HCT116 (cell line): ENCODE data around the gene RNF34. TPM values are rescaled to one million over a fixed set of nuclear protein-coding genes. Genes with fewer than 3 reads are reported as not detected.
A peak's percentile ranks its signal among the peaks of the same experiment; 100 is the strongest.
"Not testable (repeated sequence)": the region's sequence is repeated elsewhere in the genome, so short reads cannot be mapped to it uniquely, and the experiment has no call there.

Source experiments
- ATAC-seq: fragments of 200-7000 bp; cut with Tn5 transposase; 2 replicates; pipeline ENCODE4 v1.9.1; 2020; ENCODE audit warnings: mild to moderate bottlenecking, moderate library complexity
- BruUV-seq: library from RNA; stranded (reverse); fragments of 400-500 nt; replicated peaks from 2 replicates; lab custom pipeline; 2021; lab: Mats Ljungman, UMichigan
- CTCF ChIA-PET: fragments of 300-600 bp; sonication (Branson Sonifier 250); formaldehyde crosslinking; loops from one replicate; lab custom pipeline; 2021; ENCODE audit warnings: antibody characterized with exemption; lab: Charles Lee
- POLR2A ChIA-PET: fragments of 300-600, 350-600 bp; sonication (Branson Sonifier 250); formaldehyde crosslinking; loops from one replicate; lab custom pipeline; 2021; ENCODE audit warnings: antibody characterized with exemption; lab: Charles Lee
- RAD21 ChIA-PET, 2 experiments: fragments of 300-600 bp; sonication (Branson Sonifier 250); formaldehyde crosslinking; loops; one replicate each; lab custom pipeline; 2023; ENCODE audit warnings: low total read pairs in 2 of 2; ENCODE audit not compliant: uncharacterized antibody in 2 of 2, unreplicated experiment in 2 of 2, low non-redundant PET in 1 of 2; lab: Charles Lee
- DNase-seq: peaks from one replicate; pipeline ENCODE4 v3.0.0-alpha.2; 2010; ENCODE audit warnings: low read depth, low spot score
- H2AFZ ChIP-seq: fragments of 200-600 bp; shearing (Covaris generic), sonication (generic); 2 replicates; pipeline ENCODE4 v1.6.1; 2017; ENCODE audit warnings: low read depth, mixed run types, mixed read lengths, antibody characterized with exemption, low read length; ENCODE audit not compliant: poor library complexity, severe bottlenecking
- H3K27ac ChIP-seq: 2 replicates; pipeline ENCODE4 v1.5.1; 2012; ENCODE audit warnings: low read depth, low read length
- H3K27me3 ChIP-seq: fragments of 200-600 bp; sonication (generic); 2 replicates; pipeline ENCODE4 v1.6.1; 2016; ENCODE audit warnings: mixed run types, low read length, mixed read lengths; ENCODE audit not compliant: insufficient read depth
- H3K36me3 ChIP-seq, 2 experiments: fragments of 200-500 bp in 1 of 2; fragments of 200-600 bp in 1 of 2; sonication (Bioruptor generic) in 1 of 2; sonication (generic) in 1 of 2; 2 replicates each; pipeline versions ENCODE4 v1.5.1 to v1.6.1; 2014 to 2016; ENCODE audit warnings: low read length in 2 of 2, inconsistent platforms in 1 of 2, mixed read lengths in 1 of 2, mixed run types in 1 of 2; ENCODE audit not compliant: insufficient read depth in 2 of 2, control insufficient read depth in 1 of 2
- H3K4me1 ChIP-seq, 2 experiments: fragments of 200-600 bp in 1 of 2; sonication (generic) in 1 of 2; 2 replicates each; pipeline versions ENCODE4 v1.5.1 to v1.6.1; 2012 to 2017; ENCODE audit warnings: low read length in 2 of 2, inconsistent platforms in 1 of 2, mild to moderate bottlenecking in 1 of 2, mixed read lengths in 1 of 2, mixed run types in 1 of 2, moderate library complexity in 1 of 2; ENCODE audit not compliant: insufficient read depth in 2 of 2, control insufficient read depth in 1 of 2
- H3K4me2 ChIP-seq: fragments of 200-600 bp; sonication (generic); 2 replicates; pipeline ENCODE4 v1.6.1; 2017; ENCODE audit warnings: mixed run types, low read length, mixed read lengths
- H3K4me3 ChIP-seq, 2 experiments: fragments of 200-600 bp in 1 of 2; sonication (generic) in 1 of 2; replicated peaks in 1 of 2; 2 replicates each; pipeline ENCODE4 v1.5.1; 2011 to 2016; ENCODE audit warnings: low read length in 2 of 2, control low read depth in 1 of 2, low read depth in 1 of 2, mild to moderate bottlenecking in 1 of 2, mixed read lengths in 1 of 2, mixed run types in 1 of 2
- H3K79me2 ChIP-seq: fragments of 200-600 bp; sonication (generic); 2 replicates; pipeline ENCODE4 v1.6.1; 2017; ENCODE audit warnings: mild to moderate bottlenecking, mixed run types, low read length, moderate library complexity, mixed read lengths; ENCODE audit not compliant: insufficient read depth
- H3K9ac ChIP-seq: fragments of 200-600 bp; sonication (generic); 2 replicates; pipeline ENCODE4 v1.6.1; 2016; ENCODE audit warnings: low read length, mixed read lengths
- H3K9me2 ChIP-seq: fragments of 200-600 bp; sonication (generic), shearing (Covaris generic); 2 replicates; pipeline ENCODE4 v1.6.1; 2017; ENCODE audit warnings: mixed run types, mild to moderate bottlenecking, moderate library complexity; ENCODE audit not compliant: insufficient read depth
- H3K9me3 ChIP-seq, 2 experiments: fragments of 200-500 bp in 1 of 2; fragments of 200-600 bp in 1 of 2; sonication (Bioruptor generic) in 1 of 2; sonication (generic) in 1 of 2; 2 replicates each; pipeline ENCODE4 v1.6.1; 2014 to 2017; ENCODE audit warnings: low read length in 2 of 2, mixed read lengths in 2 of 2, inconsistent platforms in 1 of 2, low read depth in 1 of 2, mild to moderate bottlenecking in 1 of 2, mixed run types in 1 of 2, moderate library complexity in 1 of 2; ENCODE audit not compliant: control insufficient read depth in 1 of 2, insufficient read depth in 1 of 2
- H4K20me1 ChIP-seq: fragments of 200-600 bp; sonication (generic), shearing (Covaris generic); 2 replicates; pipeline ENCODE4 v1.6.1; 2017; ENCODE audit warnings: mixed run types, mild to moderate bottlenecking, moderate library complexity; ENCODE audit not compliant: insufficient read depth
- CEBPB ChIP-seq: IDR thresholded peaks from 2 replicates; pipeline ENCODE4 v1.6.1; 2012; ENCODE audit warnings: low read depth
- FOSL1 ChIP-seq: IDR thresholded peaks from 2 replicates; pipeline ENCODE4 v1.6.1; 2012; ENCODE audit warnings: low read depth
- JUND ChIP-seq: IDR thresholded peaks from 2 replicates; pipeline ENCODE4 v1.6.1; 2012
- RAD21 ChIP-seq: IDR thresholded peaks from 2 replicates; pipeline ENCODE4 v1.6.1; 2012; ENCODE audit warnings: low read depth, mild to moderate bottlenecking
- SRF ChIP-seq: IDR thresholded peaks from 2 replicates; pipeline ENCODE4 v1.6.1; 2012; ENCODE audit warnings: low read depth
- YY1 ChIP-seq: IDR thresholded peaks from 2 replicates; pipeline ENCODE4 v1.6.1; 2011; ENCODE audit warnings: low read length, low read depth, moderate library complexity, mild to moderate bottlenecking; ENCODE audit not compliant: insufficient replicate concordance; ENCODE audit errors: extremely low read depth
- intact Hi-C: fragments of 100-400 bp; cut with micrococcal nuclease; formaldehyde crosslinking; loops from 2 replicates; pipeline ENCODE4 v1.10.0; 2022
- total RNA-seq: library from RNA; stranded (reverse); gene quantifications from one replicate; pipeline ENCODE4 v1.2.1, GENCODE V29; 2021; ENCODE audit not compliant: unreplicated experiment
- TF ChIP-seq, protein P1 (sequence below), 3 experiments: fragments of 200-600 bp in 1 of 3; sonication (generic) in 1 of 3; IDR thresholded peaks in 2 of 3; conservative IDR thresholded peaks in 1 of 3; 2 replicates each; pipeline ENCODE4 v1.5.1; 2012 to 2017; ENCODE audit warnings: low read depth in 2 of 3, low read length in 2 of 3, antibody characterized with exemption in 1 of 3, borderline replicate concordance in 1 of 3, control low read depth in 1 of 3, mild to moderate bottlenecking in 1 of 3, mixed read lengths in 1 of 3, mixed run types in 1 of 3, moderate library complexity in 1 of 3; ENCODE audit not compliant: insufficient read depth in 1 of 3
- TF ChIP-seq, protein P2 (sequence below): IDR thresholded peaks from 2 replicates; pipeline ENCODE4 v1.6.1; 2012; ENCODE audit warnings: low read depth
- TF ChIP-seq, protein P3 (sequence below): IDR thresholded peaks from 2 replicates; pipeline ENCODE4 v1.6.1; 2011; ENCODE audit warnings: mild to moderate bottlenecking, low read length, moderate library complexity; ENCODE audit not compliant: insufficient replicate concordance; ENCODE audit errors: extremely low read depth

Gene RNF34
- total RNA-seq, 1 experiment from 2014 or later, result 47.8 TPM

DNA sequence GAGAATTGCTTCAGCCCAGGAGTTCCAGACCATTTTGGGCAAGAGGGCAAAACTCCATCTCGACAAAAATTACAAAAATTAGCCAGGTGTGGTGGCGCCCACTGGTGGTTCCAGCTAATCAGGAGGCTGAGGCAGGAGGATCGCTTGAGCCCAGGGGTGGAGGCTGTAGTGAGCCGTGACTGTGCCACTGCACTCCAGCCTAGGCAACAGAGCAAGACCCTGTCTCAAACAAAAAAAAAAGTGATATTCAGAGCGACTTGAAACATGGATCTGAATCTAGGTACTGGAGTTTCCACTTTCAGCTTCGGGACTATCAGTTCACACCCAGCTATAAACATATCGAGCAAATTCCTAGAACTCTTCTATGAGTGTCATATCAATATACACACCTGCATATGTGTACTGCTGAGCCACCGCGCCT is 16.3 kb upstream of the RNF34 start:
- Histone ChIP-seq H3K4me1 (peaks cover 0 to 5% of the 10 kb centered on the region in 2 experiments; a peak in 1 of 4 replicates), H4K20me1 (no peaks in the 10 kb centered on the region), H3K9ac (no peak overlapping the region), H2AFZ (no peak overlapping the region), H3K27ac (no peak overlapping the region), H3K79me2 (no peaks in the 10 kb centered on the region), H3K9me2 (no peaks in the 10 kb centered on the region), H3K36me3 (no peaks in the 10 kb centered on the region), H3K4me3 (no peak overlapping the region), H3K4me2 (no peak overlapping the region), H3K9me3 (no peaks in the 10 kb centered on the region), H3K27me3 (no peaks in the 10 kb centered on the region)
- ChIA-PET CTCF (interaction anchor here (0.7 kb wide), 1 partner anchor 49 kb away, joined by 3 read pairs; no protein-coding TSS in a partner anchor), RAD21 (no interaction called here), POLR2A (interaction anchor here (1.3 kb wide), 1 partner anchor 17 kb away, joined by 3 read pairs; the partner anchor contains the start of gene RNF34)
- intact Hi-C loops, result no loop called here
- no peak for DNase-seq
- TF ChIP-seq, protein P1, sequence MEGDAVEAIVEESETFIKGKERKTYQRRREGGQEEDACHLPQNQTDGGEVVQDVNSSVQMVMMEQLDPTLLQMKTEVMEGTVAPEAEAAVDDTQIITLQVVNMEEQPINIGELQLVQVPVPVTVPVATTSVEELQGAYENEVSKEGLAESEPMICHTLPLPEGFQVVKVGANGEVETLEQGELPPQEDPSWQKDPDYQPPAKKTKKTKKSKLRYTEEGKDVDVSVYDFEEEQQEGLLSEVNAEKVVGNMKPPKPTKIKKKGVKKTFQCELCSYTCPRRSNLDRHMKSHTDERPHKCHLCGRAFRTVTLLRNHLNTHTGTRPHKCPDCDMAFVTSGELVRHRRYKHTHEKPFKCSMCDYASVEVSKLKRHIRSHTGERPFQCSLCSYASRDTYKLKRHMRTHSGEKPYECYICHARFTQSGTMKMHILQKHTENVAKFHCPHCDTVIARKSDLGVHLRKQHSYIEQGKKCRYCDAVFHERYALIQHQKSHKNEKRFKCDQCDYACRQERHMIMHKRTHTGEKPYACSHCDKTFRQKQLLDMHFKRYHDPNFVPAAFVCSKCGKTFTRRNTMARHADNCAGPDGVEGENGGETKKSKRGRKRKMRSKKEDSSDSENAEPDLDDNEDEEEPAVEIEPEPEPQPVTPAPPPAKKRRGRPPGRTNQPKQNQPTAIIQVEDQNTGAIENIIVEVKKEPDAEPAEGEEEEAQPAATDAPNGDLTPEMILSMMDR (IDR thresholded peaks at IDR 0.05 in 2 of 3, conservative IDR thresholded peaks at IDR 0.05 in 1 of 3; ENCODE audit: borderline replicate concordance in 1 of 3, insufficient read depth in 1 of 3, low read depth in 2 of 3, low read length in 2 of 3), result peak; percentile 13 to 66 (median 46); a peak in 4 of 6 replicates
- TF ChIP-seq, protein P2, sequence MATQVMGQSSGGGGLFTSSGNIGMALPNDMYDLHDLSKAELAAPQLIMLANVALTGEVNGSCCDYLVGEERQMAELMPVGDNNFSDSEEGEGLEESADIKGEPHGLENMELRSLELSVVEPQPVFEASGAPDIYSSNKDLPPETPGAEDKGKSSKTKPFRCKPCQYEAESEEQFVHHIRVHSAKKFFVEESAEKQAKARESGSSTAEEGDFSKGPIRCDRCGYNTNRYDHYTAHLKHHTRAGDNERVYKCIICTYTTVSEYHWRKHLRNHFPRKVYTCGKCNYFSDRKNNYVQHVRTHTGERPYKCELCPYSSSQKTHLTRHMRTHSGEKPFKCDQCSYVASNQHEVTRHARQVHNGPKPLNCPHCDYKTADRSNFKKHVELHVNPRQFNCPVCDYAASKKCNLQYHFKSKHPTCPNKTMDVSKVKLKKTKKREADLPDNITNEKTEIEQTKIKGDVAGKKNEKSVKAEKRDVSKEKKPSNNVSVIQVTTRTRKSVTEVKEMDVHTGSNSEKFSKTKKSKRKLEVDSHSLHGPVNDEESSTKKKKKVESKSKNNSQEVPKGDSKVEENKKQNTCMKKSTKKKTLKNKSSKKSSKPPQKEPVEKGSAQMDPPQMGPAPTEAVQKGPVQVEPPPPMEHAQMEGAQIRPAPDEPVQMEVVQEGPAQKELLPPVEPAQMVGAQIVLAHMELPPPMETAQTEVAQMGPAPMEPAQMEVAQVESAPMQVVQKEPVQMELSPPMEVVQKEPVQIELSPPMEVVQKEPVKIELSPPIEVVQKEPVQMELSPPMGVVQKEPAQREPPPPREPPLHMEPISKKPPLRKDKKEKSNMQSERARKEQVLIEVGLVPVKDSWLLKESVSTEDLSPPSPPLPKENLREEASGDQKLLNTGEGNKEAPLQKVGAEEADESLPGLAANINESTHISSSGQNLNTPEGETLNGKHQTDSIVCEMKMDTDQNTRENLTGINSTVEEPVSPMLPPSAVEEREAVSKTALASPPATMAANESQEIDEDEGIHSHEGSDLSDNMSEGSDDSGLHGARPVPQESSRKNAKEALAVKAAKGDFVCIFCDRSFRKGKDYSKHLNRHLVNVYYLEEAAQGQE, result no peak
- no peak for TF ChIP-seq CEBPB
- TF ChIP-seq SRF, result no peak
- TF ChIP-seq RAD21, result peak; percentile 43
- TF ChIP-seq, protein P3, sequence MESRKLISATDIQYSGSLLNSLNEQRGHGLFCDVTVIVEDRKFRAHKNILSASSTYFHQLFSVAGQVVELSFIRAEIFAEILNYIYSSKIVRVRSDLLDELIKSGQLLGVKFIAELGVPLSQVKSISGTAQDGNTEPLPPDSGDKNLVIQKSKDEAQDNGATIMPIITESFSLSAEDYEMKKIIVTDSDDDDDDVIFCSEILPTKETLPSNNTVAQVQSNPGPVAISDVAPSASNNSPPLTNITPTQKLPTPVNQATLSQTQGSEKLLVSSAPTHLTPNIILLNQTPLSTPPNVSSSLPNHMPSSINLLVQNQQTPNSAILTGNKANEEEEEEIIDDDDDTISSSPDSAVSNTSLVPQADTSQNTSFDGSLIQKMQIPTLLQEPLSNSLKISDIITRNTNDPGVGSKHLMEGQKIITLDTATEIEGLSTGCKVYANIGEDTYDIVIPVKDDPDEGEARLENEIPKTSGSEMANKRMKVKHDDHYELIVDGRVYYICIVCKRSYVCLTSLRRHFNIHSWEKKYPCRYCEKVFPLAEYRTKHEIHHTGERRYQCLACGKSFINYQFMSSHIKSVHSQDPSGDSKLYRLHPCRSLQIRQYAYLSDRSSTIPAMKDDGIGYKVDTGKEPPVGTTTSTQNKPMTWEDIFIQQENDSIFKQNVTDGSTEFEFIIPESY, result no peak
- no peak for TF ChIP-seq FOSL1
- TF ChIP-seq JUND, result no peak
- TF ChIP-seq YY1, result no peak
- ATAC-seq, result no peak
- BruUV-seq, result no TSS peak

DNA sequence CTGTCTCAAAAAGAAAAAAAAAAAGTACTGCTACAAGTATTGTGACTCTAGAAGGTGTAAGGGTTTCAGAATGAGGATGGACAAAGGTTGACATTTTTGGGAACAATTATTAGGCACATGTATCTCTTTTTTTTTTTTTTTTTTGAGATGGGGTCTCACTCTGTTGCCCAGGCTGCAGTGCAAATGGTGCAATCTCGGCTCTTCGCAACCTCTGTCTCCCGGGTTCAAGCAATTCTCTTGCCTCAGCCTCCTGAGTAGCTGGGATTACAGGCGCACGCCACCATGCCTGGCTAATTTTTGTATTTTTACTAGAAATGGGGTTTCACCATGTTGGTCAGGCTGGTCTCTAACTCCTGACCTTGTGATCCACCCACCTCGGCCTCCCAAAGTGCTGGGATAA is 15.0 kb upstream of the RNF34 start:
- ATAC-seq, H3K9ac ChIP-seq, POLR2A ChIA-PET, H3K4me1 ChIP-seq, CTCF ChIA-PET, H3K27me3 ChIP-seq, H2AFZ ChIP-seq, intact Hi-C loops, H3K9me3 ChIP-seq, H3K9me2 ChIP-seq, H3K79me2 ChIP-seq, BruUV-seq, H4K20me1 ChIP-seq, H3K36me3 ChIP-seq, RAD21 ChIA-PET, H3K4me2 ChIP-seq, H3K4me3 ChIP-seq, H3K27ac ChIP-seq, DNase-seq: not testable (repeated sequence)
